SKM-1 treated with dmso at 0.1 percent for 144 hours (cell line): ENCODE measurements around the gene RNF135.
A peak's percentile ranks its signal among the peaks of the same experiment; 100 is the strongest.
"Not testable (repeated sequence)": the region's sequence is repeated elsewhere in the genome, so short reads cannot be mapped to it uniquely, and the experiment has no call there.

ENCODE experiments used
- DNase-seq: peaks from one replicate; lab custom pipeline; 2025; ENCODE audit not compliant: unreplicated experiment; lab: John Stamatoyannopoulos, UW

RNF135 gene

DNA sequence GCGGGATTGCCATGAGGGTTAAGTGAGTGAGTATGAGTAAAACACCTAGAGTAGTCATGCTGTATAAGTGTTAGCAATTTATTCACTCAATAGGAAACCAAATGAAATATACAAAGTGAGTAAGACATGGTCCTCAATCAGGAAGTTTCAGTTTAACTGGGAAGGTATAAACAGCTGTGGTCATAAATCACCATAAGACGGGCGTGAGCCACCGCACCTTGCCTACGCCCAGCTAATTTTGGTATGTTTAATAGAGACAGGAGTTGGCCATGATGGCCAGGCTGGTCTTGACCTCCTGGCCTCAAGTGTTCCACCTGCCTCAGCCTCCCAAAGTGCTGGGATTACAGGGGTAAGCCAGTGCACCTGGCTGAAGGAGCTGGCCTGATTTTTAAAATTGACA, 27.0 kb downstream of the RNF135 start:
- DNase-seq: no peak

- no peak for DNase-seq
These were observed 31.2 kb downstream of the RNF135 start for GRCh38 chr17:31002047-31002446.

DNA sequence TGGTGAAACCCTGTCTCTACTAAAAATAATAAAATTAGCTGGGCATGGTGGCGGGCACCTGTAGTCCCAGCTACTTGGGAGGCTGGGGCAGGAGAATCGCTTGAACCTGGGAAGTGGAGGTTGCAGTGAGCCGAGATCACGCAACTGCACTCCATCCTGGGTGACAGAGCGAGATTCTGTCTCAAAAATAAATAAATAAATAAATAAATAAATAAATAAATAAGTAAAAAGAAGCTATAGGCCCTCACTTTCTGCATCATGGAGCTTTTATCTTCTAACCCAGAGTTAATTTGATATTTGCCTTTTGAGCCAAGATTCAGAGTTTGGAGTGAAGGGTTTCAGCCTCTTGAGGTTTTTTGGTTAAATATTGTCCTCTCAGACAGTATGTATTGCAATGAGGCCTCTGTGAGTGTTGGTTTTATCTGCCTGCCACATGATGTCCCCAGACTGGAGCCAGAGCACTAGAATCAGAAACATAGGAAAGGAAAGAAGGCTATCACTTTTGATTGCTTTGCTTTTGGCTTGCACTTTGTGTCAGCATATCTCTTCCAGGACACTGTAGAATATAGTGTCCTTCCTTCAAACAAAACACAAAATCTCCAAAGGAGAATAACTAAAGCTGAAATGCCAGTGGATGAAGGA, 32.5 kb downstream of the RNF135 start:
- no peak for DNase-seq

- DNase-seq: no peak
These were observed 33.3 kb downstream of the RNF135 start for GRCh38 chr17:31004160-31004559.

DNA sequence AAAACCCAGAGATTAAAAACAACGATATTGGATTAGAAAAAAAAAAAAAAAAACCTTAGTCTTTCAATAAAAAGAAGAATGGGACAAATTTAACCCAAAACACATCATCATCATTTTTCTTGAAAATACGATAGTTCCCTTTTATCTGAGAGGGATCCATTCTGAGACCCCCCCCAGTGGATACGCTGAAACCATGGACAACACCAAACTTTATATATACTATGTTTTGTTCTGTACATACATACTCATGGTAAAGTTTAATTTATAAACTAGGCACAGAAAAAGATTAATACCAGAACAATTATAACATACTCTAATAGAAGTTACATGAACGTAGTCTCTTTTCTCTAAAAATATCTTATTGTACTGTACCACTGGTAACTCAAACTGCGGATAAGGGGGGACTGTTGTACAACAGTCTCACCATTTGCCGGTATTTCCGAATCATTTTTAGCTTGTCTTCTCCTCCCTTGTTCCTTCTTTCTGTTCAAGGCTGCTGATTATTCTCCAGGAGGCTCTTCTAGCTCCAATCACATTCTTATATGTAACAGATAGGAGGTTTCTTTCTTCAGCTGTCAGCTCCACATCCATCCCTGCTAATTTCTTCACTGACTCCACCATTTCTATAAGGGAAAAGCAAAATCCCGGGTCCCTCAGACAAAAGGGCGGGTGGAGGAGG, 37.0 kb downstream of the RNF135 start:
- DNase-seq: peak; percentile 48

DNA sequence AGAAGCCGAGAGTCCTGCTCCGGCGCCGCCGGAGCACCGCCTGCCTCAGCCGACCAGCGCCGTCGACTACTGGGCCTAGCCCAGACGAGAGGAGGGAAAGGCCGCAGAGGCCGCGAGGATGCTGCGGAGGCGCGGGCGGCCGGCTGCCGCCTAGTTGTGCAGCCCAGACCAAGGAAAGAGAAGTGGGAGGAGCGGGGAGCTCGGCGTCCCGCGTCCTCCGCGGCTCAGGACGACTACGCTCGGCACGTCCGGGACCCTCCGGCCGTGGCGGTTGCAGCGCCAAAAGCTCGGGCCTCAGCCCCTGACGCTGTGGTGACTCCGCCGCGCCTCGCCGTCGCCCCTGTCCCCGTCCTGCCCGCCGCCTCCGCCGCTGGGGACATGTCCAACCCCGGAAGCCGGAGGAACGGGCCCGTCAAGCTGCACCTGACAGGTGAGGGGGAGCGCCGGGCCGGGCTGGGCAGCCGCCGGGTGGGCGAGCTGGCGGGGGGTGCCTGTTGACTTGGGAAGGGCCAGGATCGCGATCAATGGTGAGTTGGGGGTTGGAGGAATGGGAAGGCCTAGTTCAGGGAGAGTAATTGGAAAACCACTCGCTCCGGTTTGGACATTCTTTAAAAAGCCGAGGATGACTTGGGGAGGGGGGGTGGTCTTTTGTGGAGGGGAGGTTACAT, 37.7 kb downstream of the RNF135 start:
- DNase-seq: peak; percentile 48

DNA sequence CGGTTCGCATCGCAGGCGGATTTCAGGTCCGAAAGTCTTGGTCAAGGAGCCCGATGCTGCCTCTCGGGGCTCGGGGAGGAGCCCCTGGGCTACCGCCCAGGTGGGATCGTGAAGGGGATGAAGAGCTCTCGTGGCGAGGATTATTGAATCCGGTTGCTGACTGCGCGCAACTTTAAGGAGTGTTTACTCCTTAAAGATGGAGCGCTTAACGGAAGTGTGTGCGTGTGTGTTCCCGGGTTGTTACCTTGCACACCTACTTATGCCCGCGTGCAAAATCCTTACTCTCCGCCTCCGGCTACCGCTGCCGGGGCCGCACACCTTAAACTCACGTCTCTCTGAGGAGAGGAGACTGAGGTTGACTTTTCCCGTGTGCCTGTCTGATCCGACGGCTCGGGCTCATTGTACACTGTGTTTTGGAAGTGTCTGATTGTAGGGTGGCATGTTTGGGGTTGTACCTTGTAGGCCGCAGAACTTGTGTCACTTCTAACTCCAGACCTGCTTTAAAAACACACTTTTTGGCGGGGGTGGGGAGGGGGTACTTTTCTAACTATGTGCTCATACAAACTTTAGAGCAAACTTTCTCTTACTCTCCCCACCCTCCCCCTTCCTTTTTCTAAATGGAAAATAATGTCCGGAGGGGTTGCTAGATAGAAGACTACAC, 38.3 kb downstream of the RNF135 start:
- not testable (repeated sequence) for DNase-seq

DNA sequence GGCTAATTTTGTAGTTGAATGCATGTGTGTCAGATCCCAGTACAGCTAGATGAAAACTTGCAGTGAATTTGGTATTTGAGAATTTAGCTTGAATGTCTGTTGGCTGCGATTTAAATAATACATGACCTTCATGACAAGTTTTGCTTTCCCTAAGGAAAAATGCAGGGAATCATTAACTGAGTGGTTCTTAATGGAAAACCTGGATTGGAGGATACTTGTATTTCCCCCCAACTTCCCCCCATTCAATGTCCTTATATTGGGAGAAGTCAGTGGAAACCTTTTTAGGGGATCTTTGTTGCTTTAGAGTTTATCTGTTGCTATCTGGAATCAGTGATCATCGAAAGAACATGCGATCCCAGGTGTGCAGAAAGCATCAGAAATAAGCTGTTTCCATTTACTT, 39.2 kb downstream of the RNF135 start:
- not testable (repeated sequence) for DNase-seq

DNA sequence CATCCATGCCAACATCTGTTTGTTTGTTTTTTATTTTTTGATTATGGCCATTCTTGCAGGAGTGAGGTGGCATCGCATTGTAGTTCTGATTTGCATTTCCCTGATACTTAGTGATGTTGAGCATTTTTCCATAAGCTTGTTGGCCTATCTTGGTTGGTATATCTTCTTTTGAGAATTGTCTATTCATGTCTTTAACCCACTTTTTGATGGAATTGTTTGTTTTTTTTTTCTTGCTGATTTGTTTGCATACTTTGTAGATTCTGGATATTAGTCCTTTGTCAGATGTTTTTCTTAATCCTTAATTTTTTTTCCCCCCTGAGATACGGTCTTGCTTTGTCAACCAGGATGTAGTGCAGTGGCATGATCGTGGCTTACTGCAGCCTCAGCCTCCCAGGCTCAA, 43.0 kb downstream of the RNF135 start:
- no peak for DNase-seq

- DNase-seq: no peak
These were observed 44.8 kb downstream of the RNF135 start for GRCh38 chr17:31015639-31016038.

GRCh38 chr17:31019004-31019403, 48.2 kb downstream of the RNF135 start:
- DNase-seq: no peak

GRCh38 chr17:31023171-31023570, 52.3 kb downstream of the RNF135 start:
- DNase-seq: not testable (repeated sequence)

GRCh38 chr17:31031841-31032240, 61.0 kb downstream of the RNF135 start:
- no peak for DNase-seq

GRCh38 chr17:31035611-31036010, 64.8 kb downstream of the RNF135 start:
- not testable (repeated sequence) for DNase-seq

DNA sequence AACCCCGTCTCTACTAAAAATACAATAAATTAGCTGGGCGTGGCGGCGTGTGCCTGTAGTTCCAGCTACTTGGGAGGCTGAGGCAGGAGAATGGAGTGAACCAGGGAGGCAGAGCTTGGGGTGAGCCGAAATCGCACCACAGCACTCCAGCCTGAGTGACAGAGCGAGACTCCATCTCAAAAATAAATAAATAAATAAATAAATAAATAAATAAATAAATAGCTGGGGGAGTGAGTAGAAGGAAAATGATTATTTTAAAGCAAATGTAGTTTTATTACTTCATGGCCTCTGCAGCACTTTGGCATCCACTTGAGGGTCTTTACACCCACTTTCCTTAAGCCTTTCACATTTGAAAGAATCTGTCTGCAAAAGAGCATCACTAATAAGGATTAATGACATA, 70.0 kb downstream of the RNF135 start:
- not testable (repeated sequence) for DNase-seq

GRCh38 chr17:31042378-31042777, 71.5 kb downstream of the RNF135 start:
- not testable (repeated sequence) for DNase-seq

DNA sequence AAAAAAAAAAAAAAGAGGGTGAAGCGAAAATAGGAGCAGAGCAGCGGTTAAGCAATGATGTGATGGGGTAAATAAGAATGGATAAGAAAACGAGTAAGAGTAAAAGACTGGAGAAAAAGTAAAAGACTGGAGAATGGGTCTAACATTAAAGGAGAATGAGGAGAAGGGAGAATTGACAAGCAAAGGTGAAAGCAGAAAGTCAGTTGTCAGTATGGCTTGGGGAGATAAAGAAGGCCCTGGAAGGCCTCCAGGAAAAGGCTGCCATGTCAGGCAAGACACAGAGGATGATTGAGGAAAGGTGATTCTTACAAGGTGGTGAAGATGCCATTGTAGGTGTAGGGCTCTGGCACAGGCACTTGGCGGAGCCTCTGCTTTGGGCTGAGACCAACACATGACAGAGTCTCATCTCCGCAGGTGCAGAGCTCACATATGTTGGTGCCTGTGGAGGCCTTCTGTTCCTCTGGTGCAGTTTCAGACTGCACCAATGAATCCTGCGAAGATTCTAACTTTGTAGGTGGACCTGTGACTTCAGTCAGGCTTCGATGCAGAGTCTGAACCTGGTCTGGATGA, 76.1 kb downstream of the RNF135 start:
- not testable (repeated sequence) for DNase-seq

DNA sequence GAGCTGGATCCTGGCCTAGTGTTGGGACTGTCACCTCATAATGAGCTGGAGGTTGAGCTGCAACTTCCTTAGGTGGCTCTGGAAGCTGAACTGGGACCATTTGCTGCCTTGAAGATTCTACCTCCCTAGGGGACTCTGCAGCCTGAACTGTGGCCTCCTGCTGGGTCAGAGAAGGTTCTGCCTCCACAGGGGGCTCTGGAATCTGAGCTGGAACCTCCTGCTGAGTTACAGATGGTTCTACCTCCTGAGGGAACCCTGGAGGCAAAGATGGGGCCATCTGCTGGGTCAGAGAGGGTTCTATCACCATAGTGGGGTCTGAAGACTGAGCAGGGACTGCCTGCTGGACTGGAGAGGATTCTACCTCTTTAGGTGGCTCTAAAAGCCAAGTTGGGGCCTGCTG, 77.3 kb downstream of the RNF135 start:
- DNase-seq: no peak

GRCh38 chr17:31048780-31049179, 77.9 kb downstream of the RNF135 start:
- DNase-seq: no peak
